HG03108 (cell line): Measurements from ENCODE around the gene S100A13.
"Not testable (repeated sequence)": the region's sequence is repeated elsewhere in the genome, so short reads cannot be mapped to it uniquely, and the experiment has no call there.

Experiments used
- ATAC-seq: cut with Tn5 transposase; IDR thresholded peaks from one replicate; pipeline ENCODE4 v1.9.1; 2021; ENCODE audit warnings: moderate library complexity; ENCODE audit not compliant: unreplicated experiment

Gene S100A13

DNA sequence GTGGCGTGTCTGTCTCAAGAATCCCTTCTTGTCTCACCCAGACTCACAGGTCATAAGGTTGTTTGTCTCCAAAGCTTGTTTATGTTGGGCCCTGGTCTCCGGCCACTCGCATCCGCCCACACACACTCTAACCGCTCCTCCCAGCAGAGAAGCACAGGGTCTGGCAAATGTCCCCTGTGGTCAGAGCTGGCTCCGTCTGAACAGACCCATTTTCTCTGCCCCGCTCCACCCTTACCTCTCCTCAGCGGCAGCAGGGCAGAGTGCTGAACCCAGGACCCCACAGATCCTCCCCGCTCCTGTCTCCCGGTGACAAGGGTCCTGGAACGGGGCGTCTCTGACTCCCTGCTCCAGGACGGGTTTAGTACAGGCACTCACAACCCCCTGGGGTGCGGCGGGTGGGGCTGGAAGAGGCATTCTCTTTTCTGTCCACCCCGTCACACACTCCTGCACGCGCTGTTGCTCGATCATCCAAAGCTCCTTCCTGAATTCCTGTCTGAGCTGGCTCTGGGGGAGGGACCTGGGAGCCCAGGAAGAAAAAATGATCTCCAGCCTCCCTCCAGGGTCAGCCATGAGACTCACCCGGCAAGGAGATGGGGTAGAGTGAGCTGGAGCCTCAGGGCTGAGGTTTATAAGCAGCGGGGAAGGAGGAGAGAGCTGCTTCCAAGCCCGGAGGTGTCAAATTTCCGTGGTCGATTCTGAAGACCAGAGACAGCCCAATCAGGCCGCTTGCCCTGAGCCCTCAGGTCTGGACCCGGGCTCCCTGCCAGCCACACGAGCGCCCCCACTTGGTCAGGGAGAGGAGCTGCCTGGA lies at the start of gene S100A13:
S100A13 (minus strand) TSS at position 602 of the 811 bp plus-strand sequence. CDS start 1,033 bp downstream, outside the sequence.
- no peak for ATAC-seq

DNA sequence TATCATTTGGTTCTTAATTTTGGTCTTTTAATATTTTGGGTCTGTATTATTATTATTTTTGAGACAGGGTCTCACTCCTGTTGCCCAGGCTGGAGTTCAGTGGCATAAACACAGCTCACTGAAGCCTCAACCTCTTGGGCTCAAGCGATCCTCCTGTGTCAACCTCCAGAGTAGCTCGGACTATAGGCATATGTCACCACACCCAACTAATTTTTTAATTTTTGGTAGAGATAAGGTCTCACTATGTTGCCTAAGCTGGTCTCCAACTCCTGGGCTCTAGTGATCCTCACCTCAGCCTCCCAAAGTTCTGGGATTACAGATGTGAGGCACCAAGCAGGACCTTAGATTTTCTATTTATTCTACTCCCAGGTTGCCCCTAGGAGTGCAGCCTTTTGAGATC lies 46.2 kb upstream of the S100A13 start:
- ATAC-seq = no peak

DNA sequence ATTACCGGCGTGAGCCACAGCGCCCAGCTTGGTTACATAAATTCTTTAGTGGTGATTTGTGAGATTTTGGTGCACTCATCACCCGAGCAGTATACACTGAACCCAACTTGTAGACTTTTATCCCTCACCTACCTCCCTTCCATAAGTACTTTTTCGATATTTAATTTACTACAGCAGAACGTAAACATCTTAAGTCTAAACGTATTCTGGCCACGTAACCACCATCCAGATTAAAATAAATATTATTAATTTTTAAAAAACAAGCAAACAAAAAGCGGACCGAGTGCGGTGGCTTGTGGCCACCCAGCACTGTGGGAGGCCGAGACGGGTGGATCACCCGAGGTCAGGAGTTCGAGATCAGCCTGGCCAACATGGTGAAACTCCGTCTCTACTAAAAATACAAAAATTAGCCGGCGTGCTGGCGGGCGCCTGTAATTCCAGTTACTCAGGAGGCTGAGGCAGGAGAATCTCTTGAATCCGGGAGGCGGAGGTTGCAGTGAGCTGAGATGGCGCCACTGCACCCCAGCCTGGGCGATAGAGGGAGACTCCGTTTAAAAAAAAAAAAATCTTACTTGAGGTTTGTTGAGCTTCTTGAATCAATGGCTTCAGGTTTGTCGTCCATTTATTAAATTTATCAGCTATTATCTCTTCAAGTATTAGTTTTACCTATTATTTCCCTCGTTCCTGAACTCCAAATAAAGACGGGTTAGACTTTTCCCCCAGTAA lies 44.5 kb upstream of the S100A13 start:
- ATAC-seq = not testable (repeated sequence)

DNA sequence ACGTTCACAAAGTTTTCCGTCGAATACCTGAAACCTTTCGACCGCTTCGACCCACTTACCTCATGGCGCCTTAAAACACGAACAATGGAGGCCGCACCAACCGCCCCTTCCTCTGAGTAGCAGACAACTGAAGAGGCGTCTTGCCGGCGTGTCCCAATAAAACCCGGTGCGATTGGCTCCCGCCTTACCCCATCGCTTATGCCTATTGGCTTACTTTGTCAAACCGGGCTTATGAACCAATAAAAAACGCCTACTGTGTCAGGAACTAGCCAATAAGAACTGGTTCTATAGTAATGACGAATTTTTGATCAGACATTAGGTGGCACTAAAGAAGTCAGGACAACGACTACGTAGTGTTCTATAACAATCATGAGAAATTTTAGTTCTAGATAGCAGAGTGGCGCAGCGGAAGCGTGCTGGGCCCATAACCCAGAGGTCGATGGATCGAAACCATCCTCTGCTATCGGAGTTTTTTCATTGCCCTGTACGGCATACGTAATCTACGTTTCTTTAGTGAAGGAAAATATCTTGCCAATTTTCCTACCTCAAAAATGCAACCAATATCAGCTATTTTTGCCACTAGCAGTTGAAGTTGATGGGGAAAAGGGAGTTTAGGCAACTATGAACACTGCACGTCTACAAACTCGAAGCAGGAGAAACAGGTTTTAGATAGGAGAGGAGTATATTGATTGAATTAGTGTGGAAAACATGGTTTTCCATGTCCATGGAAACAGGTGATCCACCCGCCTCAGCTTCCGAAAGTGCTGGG lies 43.7 kb upstream of the S100A13 start, which contains the start of gene ILF2:
ILF2 (minus strand) TSS at position 135 of the 769 bp plus-strand sequence; CDS start at position 64, 71 bp downstream.
- ATAC-seq = peak; percentile 89

DNA sequence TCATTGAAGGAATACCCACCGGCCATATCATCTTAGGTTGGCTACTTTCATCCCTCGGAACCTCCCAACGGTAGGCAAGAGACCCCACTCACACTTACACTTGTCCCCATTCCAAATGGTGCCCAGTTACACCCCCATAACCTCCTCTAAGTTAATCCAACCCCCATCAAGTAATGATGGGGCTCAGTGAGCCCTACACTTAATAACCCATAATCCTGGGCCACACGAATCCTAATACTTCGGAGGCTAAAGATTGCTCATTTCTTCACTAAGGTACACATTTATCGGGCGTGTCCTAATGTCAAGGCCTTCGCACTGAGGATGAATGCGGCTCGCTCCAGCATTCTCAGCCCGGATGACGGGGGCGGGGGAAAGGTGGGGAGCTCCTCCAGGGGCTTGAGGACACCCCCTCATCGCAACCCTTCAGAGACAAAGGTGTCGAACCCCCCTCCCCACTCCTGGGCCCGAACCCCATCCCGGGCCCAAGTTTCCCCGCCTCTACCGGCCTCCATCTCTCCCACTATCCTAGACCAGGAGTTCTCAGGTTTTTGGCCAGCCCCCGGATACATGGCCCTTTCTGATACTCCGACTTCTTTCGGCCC lies 43.1 kb upstream of the S100A13 start:
- ATAC-seq = no peak

DNA sequence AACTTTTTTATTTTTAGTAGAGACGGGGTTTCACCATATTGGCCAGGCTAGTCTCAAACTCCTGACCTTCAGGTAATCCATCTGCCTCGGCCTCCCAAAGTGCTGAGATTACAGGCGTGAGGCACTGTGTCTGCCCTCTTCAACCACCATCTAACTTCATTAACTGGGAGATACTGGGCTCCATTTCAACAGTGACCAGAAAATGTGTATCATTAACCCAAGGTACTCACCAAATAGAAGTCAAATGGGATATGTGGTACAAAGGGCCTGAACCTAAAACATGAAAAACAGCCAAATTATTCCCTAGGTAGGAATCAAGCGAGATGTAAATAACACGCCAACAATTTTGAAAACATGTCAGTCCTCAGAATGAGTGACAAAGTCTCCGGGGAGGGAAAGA lies 42.3 kb upstream of the S100A13 start:
- no peak for ATAC-seq

DNA sequence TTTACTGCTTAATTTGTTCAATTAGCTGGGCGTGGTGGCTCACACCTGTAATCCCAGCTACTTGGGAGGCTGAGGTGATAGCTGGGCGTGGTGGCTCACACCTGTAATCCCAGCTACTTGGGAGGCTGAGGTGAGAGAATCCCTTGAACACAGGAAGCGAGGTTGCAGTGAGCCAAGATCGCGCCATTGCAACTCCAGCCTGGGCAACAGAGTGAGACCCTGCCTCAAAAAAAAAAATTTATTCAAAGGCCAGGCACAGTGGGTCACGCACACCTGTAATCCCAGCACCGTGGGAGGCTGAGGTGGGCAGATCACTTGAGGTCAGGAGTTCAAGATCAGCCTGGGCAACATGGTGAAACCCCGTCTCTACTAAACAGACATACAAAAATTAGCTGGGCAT lies 41.4 kb upstream of the S100A13 start:
- not testable (repeated sequence) for ATAC-seq

DNA sequence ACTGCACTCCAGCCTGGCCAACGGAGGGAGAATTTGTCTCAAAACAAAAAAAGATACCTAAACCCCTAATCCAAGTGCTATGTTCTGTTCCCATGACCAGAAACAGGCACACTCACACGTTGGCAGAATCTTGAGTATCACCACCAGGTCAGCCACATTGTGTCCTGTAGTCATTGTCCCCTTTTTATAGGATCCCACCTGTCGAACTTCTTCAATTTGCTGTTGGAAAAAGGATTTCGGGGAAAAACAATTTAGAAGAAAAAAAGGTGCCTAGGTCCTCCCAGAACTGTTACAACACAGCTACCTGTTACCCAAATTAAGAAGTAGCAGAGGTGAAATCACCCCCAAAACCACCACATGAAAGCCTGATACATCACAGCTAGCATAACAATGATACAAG lies 40.1 kb upstream of the S100A13 start:
- no peak for ATAC-seq

DNA sequence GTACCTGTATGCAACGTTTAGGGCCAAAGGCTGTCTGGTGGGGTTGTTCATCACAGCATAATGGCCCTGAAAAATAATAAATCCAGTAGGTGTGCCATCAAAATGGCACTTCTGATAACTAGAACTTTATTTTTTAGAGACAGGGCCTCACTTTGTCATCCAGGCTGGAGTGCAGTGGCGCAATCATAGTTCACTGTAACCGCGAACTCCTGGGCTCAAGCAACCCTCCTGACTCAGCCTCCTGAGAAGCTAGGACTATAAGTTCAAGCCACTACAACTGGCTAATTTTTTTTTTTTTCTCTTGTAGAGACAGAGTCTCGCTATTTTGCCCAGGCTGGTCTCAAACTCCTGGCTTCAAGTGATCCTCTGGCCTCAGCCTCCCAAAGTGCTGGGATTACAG lies 35.9 kb upstream of the S100A13 start:
- no peak for ATAC-seq

DNA sequence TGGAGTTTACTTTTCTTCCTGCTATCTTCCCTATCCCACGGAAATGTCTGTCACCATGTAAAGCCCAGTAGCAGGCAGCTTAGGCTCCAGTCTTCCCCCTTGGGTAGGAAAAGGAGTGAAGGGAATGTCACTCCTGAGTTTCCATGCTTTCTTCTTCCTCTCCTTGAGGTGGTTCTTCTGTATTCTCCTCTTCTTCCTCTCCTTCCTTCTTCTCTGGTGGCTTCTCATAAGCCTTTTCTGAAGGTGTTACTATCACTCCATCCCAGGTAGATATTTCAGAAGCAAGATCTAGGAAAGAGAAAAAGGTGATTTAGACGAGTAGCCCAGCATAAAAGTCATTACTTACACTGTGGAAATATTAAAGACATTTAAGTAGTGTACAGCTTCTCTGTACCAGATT lies 35.0 kb upstream of the S100A13 start:
- ATAC-seq = no peak

DNA sequence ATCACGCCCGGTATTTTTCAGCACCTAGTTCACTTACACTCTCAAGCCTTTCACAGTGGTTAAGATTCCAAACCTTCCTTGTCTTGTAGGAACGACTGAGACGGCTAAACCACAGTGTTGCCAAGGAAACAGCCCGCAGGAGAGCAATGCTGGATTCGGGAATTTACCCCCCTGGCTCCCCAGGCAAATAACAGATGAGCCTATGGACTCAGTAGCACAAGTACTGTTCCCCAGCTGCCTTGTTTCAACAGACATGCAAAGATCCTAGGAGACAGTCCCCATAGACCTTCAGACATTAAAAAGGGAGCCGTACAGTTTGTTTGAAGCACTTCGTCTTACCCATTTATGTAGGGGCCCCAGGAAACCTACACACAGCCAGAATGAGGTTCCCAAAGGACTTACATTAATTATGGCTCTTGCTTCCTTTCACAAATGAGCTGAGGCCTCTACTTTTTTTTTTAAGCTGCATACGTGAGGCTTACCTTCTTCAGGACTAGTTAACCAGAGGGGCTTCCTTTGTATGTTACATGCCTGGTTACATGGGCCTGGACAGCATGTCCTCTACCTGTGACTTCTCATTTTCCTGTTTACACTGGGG lies 33.9 kb upstream of the S100A13 start:
- no peak for ATAC-seq

DNA sequence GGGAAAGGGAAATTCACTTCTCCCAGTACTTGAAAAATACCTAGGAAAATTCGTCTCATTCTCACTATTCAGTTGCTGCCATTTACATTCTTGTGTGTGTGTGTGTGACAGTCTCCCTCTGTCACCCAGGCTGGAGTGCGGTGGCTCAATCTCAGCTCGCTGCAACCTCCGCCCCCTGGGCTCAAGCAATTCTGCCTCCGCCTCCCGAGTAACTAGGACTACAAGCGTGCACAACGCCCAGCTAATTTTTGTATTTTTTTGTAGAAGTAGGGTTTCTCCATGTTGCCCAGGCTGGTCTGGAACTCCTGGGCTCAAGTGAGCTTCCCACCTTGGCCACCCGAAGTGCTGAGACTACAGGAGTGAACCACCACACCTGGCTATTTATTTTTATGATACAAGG lies 32.4 kb upstream of the S100A13 start:
- no peak for ATAC-seq

DNA sequence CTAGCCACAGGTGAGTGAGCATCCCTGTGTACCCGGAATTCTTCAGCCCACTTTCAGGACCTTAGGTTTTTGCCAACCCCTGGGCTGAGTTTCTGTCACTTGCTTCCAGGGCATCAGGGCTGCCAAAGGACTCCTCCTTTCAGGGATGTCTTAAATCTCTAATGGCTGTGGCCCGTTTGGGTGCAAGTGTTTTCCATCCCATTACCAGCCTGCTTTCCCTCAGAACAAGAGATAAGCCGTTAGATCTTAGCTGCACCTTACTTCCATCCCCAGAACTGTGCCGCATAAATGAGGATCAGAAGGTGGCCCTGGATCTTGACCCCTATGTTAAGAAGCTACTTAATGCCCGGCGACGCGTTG lies 31.9 kb upstream of the S100A13 start:
- no peak for ATAC-seq

DNA sequence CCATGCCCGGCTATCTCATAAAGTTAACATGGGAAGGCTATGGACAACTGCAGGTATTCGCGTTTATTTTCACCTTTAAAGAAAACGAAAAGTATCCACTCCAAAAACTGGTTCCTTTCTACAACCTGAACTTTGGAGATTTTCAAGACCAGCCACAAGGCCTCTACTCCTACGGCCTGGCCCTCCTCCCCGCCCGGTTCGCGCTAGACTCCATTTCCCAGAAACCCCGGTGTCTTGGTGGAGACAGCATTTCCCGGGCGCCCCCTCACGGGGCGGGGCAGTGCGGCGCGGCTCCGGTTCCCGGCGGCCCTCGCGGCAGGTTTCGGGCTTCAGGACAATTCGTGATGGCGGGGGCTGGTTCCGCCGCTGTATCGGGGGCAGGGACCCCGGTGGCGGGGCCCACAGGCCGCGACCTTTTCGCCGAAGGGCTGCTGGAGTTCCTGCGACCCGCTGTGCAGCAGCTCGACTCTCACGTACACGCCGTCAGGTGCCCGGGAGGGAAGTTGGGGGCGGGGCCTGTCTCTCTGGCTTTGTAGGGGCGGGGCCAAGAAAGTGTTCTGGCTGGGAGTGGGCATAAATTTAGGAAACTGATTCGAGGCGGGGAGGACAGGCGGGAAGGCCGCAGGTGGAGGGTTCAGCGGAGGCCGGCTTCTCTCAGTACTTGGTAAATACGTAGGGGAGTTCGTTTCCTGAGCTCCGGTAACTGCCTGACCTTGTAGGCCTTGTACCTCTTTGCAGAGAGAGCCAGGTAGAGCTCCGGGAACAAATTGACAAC lies 31.3 kb upstream of the S100A13 start, which contains the start of gene SNAPIN:
SNAPIN (plus strand) TSS at position 304 of the 775 bp plus-strand sequence; CDS start at position 345, 41 bp downstream.
- ATAC-seq = peak; percentile 77

DNA sequence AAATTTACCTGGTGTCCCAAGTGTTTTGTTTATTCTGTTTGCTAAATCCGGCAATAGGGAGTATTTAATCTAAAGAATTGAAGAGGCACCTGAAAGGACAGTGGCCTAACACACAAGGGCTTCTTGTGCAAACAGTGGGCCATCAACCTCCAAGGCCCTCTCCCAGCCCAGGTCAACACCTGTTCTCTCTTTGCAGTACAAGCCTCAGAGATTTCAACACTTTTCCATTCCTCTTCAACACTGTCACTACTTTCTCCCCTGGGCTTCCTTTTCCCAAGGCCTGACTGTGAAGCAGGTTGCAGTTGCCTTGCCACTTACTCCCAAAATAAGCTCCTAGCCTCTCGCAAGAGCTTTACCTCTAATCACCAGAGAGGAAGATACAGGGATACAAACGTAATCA lies 28.0 kb upstream of the S100A13 start:
- no peak for ATAC-seq

DNA sequence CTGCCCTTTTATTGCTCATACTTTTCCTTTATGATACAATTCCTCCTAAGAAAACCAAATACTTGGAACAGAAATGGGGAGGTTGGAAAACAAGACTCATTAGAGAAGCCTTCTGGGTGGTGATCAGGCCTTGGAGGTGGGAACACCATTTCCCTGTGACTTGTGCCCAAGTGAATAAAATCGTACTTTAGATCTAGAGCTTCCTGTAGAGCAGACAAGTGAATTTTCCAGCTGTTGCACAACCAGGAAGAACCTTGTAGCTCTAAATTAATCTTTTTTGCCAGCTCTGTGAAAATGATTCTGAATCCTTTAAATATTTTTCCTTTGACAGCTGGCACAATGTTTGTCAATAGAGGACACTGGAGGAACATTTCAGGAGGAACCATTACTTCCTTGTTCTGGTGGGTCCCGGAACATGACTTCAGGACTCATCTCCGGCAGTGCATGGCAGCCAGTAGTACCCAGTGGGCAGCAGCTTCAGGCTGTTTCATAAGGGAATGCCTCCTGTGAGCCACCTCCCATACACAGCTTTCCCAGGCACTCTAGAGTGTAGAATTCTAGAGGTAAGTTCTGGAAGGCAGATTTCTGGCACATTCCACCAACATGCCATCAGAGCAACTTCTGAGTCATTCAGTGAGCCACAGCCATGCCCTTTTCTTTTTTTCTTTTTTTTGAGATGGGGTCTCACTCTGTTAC lies 25.6 kb upstream of the S100A13 start:
- ATAC-seq = no peak

DNA sequence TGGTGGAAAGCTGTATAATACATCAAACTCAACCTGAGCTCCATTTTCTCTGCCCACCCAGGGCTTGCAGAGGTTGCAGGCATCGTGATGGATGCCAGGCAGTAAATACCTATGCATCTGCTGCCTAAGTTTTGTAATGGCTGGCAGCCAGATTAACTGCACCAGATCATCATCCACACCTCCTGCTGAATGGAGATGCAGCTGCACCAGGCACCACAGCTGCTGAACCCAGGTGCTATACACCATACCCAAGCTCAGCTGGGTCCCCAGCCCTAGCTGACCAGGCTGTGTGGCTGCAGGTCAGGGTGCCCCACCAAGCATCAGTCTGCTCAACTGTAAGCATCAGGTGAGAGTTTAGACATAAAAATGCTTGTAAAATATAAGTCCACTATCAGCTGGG lies 24.5 kb upstream of the S100A13 start:
- no peak for ATAC-seq

DNA sequence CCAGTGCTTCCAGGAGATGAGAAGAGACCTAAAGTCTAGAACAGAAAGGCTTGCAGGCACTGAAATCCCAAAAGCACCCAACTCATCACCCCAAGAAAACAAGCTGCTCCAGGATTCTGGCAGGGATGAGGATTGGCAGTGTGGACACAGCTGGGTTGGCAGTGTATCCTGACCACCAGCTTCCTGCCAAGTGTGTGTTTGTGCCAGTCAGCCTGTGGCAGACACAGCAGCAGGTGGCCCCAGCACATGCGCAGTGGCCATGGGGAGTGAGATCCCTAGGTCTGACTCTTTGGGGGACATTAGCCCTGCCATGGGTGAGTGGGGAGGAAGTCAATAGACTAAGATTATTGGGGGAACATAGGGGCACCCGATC lies 22.5 kb upstream of the S100A13 start:
- no peak for ATAC-seq

DNA sequence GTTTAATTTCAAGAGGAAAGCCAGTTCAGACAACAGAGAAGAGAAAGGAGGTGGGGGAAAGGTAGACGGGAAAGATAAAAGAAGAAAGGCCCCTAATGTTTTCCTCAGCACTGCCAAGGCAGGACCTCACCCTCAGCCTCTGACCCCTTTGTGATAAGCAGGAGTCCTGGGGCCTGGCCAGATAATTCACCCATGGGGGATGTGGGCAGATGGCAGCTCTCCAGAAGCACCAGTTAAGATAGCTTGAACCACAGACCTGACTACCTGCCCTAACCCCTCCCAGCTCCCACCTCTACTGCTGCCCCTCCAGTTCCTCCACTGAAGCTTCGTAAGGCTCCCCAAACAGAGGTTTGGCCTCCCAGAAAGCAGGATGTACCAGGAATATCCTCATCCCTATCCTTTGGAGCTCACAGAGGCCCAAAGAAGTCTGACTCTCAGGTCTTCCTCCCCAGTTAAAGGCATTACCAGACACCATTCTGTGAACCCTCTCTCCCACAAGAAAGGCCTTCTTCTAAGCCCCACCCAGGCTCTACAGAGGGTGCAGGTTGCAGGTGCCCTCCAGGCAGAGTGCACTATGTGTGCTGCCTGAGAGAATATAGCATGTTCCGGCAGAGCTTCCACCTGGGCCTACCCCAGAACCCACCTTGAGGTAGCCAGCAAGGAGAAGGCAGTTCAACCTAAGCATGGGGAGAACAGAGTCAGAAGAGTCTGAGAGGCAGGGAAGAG lies 22.0 kb upstream of the S100A13 start:
- ATAC-seq = no peak
